HCT116 (cell line): ENCODE data around the gene C16orf95. TPM values are rescaled to one million over a fixed set of nuclear protein-coding genes. Genes with fewer than 3 reads are reported as not detected.

Source experiments
- ATAC-seq: fragments of 200-7000 bp; cut with Tn5 transposase; 2 replicates; pipeline ENCODE4 v1.9.1; 2020; ENCODE audit warnings: mild to moderate bottlenecking, moderate library complexity
- BruUV-seq: library from RNA; stranded (reverse); fragments of 400-500 nt; replicated peaks from 2 replicates; lab custom pipeline; 2021; lab: Mats Ljungman, UMichigan
- CTCF ChIA-PET: fragments of 300-600 bp; sonication (Branson Sonifier 250); formaldehyde crosslinking; loops from one replicate; lab custom pipeline; 2021; ENCODE audit warnings: antibody characterized with exemption; lab: Charles Lee
- POLR2A ChIA-PET: fragments of 300-600, 350-600 bp; sonication (Branson Sonifier 250); formaldehyde crosslinking; loops from one replicate; lab custom pipeline; 2021; ENCODE audit warnings: antibody characterized with exemption; lab: Charles Lee
- RAD21 ChIA-PET, 2 experiments: fragments of 300-600 bp; sonication (Branson Sonifier 250); formaldehyde crosslinking; loops; one replicate each; lab custom pipeline; 2023; ENCODE audit warnings: low total read pairs in 2 of 2; ENCODE audit not compliant: uncharacterized antibody in 2 of 2, unreplicated experiment in 2 of 2, low non-redundant PET in 1 of 2; lab: Charles Lee
- DNase-seq: peaks from one replicate; pipeline ENCODE4 v3.0.0-alpha.2; 2010; ENCODE audit warnings: low read depth, low spot score
- H2AFZ ChIP-seq: fragments of 200-600 bp; shearing (Covaris generic), sonication (generic); 2 replicates; pipeline ENCODE4 v1.6.1; 2017; ENCODE audit warnings: low read depth, mixed run types, mixed read lengths, antibody characterized with exemption, low read length; ENCODE audit not compliant: poor library complexity, severe bottlenecking
- H3K27ac ChIP-seq: 2 replicates; pipeline ENCODE4 v1.5.1; 2012; ENCODE audit warnings: low read depth, low read length
- H3K27me3 ChIP-seq: fragments of 200-600 bp; sonication (generic); 2 replicates; pipeline ENCODE4 v1.6.1; 2016; ENCODE audit warnings: mixed run types, low read length, mixed read lengths; ENCODE audit not compliant: insufficient read depth
- H3K36me3 ChIP-seq, 2 experiments: fragments of 200-500 bp in 1 of 2; fragments of 200-600 bp in 1 of 2; sonication (Bioruptor generic) in 1 of 2; sonication (generic) in 1 of 2; 2 replicates each; pipeline versions ENCODE4 v1.5.1 to v1.6.1; 2014 to 2016; ENCODE audit warnings: low read length in 2 of 2, inconsistent platforms in 1 of 2, mixed read lengths in 1 of 2, mixed run types in 1 of 2; ENCODE audit not compliant: insufficient read depth in 2 of 2, control insufficient read depth in 1 of 2
- H3K4me1 ChIP-seq, 2 experiments: fragments of 200-600 bp in 1 of 2; sonication (generic) in 1 of 2; 2 replicates each; pipeline versions ENCODE4 v1.5.1 to v1.6.1; 2012 to 2017; ENCODE audit warnings: low read length in 2 of 2, inconsistent platforms in 1 of 2, mild to moderate bottlenecking in 1 of 2, mixed read lengths in 1 of 2, mixed run types in 1 of 2, moderate library complexity in 1 of 2; ENCODE audit not compliant: insufficient read depth in 2 of 2, control insufficient read depth in 1 of 2
- H3K4me2 ChIP-seq: fragments of 200-600 bp; sonication (generic); 2 replicates; pipeline ENCODE4 v1.6.1; 2017; ENCODE audit warnings: mixed run types, low read length, mixed read lengths
- H3K4me3 ChIP-seq, 2 experiments: fragments of 200-600 bp in 1 of 2; sonication (generic) in 1 of 2; replicated peaks in 1 of 2; 2 replicates each; pipeline ENCODE4 v1.5.1; 2011 to 2016; ENCODE audit warnings: low read length in 2 of 2, control low read depth in 1 of 2, low read depth in 1 of 2, mild to moderate bottlenecking in 1 of 2, mixed read lengths in 1 of 2, mixed run types in 1 of 2
- H3K79me2 ChIP-seq: fragments of 200-600 bp; sonication (generic); 2 replicates; pipeline ENCODE4 v1.6.1; 2017; ENCODE audit warnings: mild to moderate bottlenecking, mixed run types, low read length, moderate library complexity, mixed read lengths; ENCODE audit not compliant: insufficient read depth
- H3K9ac ChIP-seq: fragments of 200-600 bp; sonication (generic); 2 replicates; pipeline ENCODE4 v1.6.1; 2016; ENCODE audit warnings: low read length, mixed read lengths
- H3K9me2 ChIP-seq: fragments of 200-600 bp; sonication (generic), shearing (Covaris generic); 2 replicates; pipeline ENCODE4 v1.6.1; 2017; ENCODE audit warnings: mixed run types, mild to moderate bottlenecking, moderate library complexity; ENCODE audit not compliant: insufficient read depth
- H3K9me3 ChIP-seq, 2 experiments: fragments of 200-500 bp in 1 of 2; fragments of 200-600 bp in 1 of 2; sonication (Bioruptor generic) in 1 of 2; sonication (generic) in 1 of 2; 2 replicates each; pipeline ENCODE4 v1.6.1; 2014 to 2017; ENCODE audit warnings: low read length in 2 of 2, mixed read lengths in 2 of 2, inconsistent platforms in 1 of 2, low read depth in 1 of 2, mild to moderate bottlenecking in 1 of 2, mixed run types in 1 of 2, moderate library complexity in 1 of 2; ENCODE audit not compliant: control insufficient read depth in 1 of 2, insufficient read depth in 1 of 2
- H4K20me1 ChIP-seq: fragments of 200-600 bp; sonication (generic), shearing (Covaris generic); 2 replicates; pipeline ENCODE4 v1.6.1; 2017; ENCODE audit warnings: mixed run types, mild to moderate bottlenecking, moderate library complexity; ENCODE audit not compliant: insufficient read depth
- CBX3 ChIP-seq: IDR thresholded peaks from 2 replicates; pipeline ENCODE4 v1.6.1; 2012; ENCODE audit warnings: low read depth
- CEBPB ChIP-seq: IDR thresholded peaks from 2 replicates; pipeline ENCODE4 v1.6.1; 2012; ENCODE audit warnings: low read depth
- CTCF ChIP-seq, 3 experiments: fragments of 200-600 bp in 1 of 3; sonication (generic) in 1 of 3; IDR thresholded peaks in 2 of 3; conservative IDR thresholded peaks in 1 of 3; 2 replicates each; pipeline ENCODE4 v1.5.1; 2012 to 2017; ENCODE audit warnings: low read depth in 2 of 3, low read length in 2 of 3, antibody characterized with exemption in 1 of 3, borderline replicate concordance in 1 of 3, control low read depth in 1 of 3, mild to moderate bottlenecking in 1 of 3, mixed read lengths in 1 of 3, mixed run types in 1 of 3, moderate library complexity in 1 of 3; ENCODE audit not compliant: insufficient read depth in 1 of 3
- EZH2phosphoT487 ChIP-seq: fragments of 200-600 bp; IDR thresholded peaks from 2 replicates; pipeline ENCODE4 v1.6.1; 2018; ENCODE audit warnings: antibody characterized with exemption, borderline replicate concordance
- FOSL1 ChIP-seq: IDR thresholded peaks from 2 replicates; pipeline ENCODE4 v1.6.1; 2012; ENCODE audit warnings: low read depth
- JUND ChIP-seq: IDR thresholded peaks from 2 replicates; pipeline ENCODE4 v1.6.1; 2012
- POLR2A ChIP-seq: IDR thresholded peaks from 2 replicates; pipeline ENCODE4 v1.7.0; 2011; ENCODE audit warnings: borderline replicate concordance; ENCODE audit not compliant: insufficient read depth, insufficient read length; ENCODE audit errors: extremely low read depth
- SIN3A ChIP-seq: IDR thresholded peaks from 2 replicates; pipeline ENCODE4 v1.6.1; 2012; ENCODE audit warnings: low read depth
- SRF ChIP-seq: IDR thresholded peaks from 2 replicates; pipeline ENCODE4 v1.6.1; 2012; ENCODE audit warnings: low read depth
- YY1 ChIP-seq: IDR thresholded peaks from 2 replicates; pipeline ENCODE4 v1.6.1; 2011; ENCODE audit warnings: low read length, low read depth, moderate library complexity, mild to moderate bottlenecking; ENCODE audit not compliant: insufficient replicate concordance; ENCODE audit errors: extremely low read depth
- intact Hi-C: fragments of 100-400 bp; cut with micrococcal nuclease; formaldehyde crosslinking; loops from 2 replicates; pipeline ENCODE4 v1.10.0; 2022
- total RNA-seq: library from RNA; stranded (reverse); gene quantifications from one replicate; pipeline ENCODE4 v1.2.1, GENCODE V29; 2021; ENCODE audit not compliant: unreplicated experiment
- TF ChIP-seq, protein P1 (sequence below): IDR thresholded peaks from 2 replicates; pipeline ENCODE4 v1.6.1; 2012
- TF ChIP-seq, protein P2 (sequence below): IDR thresholded peaks from 2 replicates; pipeline ENCODE4 v1.6.1; 2012
- TF ChIP-seq, protein P3 (sequence below): IDR thresholded peaks from 2 replicates; pipeline ENCODE4 v1.6.1; 2012; ENCODE audit warnings: low read depth

C16orf95 gene
- total RNA-seq, 1 experiment from 2014 or later = 12.2 TPM

- Histone ChIP-seq H3K27me3 (no peaks in the 10 kb centered on the region), H3K4me3 (no peak overlapping the region), H3K79me2 (no peaks in the 10 kb centered on the region)
- TF ChIP-seq SRF (no peak), CEBPB (no peak), YY1 (no peak), FOSL1 (no peak), JUND (no peak), SIN3A (no peak), POLR2A (no peak)
- TF ChIP-seq, protein P1, sequence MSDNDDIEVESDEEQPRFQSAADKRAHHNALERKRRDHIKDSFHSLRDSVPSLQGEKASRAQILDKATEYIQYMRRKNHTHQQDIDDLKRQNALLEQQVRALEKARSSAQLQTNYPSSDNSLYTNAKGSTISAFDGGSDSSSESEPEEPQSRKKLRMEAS = no peak
- TF ChIP-seq, all 23 proteins: peak for 0
- ChIA-PET CTCF (interaction anchor here (1.2 kb wide), 1 partner anchor 242 kb away, joined by 3 read pairs; no protein-coding TSS in a partner anchor), RAD21 (no interaction called here), POLR2A (no interaction called here)
- BruUV-seq = no TSS peak
- ATAC-seq (no peak), DNase-seq (no peak)
- Histone ChIP-seq H4K20me1 (no peaks in the 10 kb centered on the region), H3K9me3 (peaks cover 0 to 4% of the 10 kb centered on the region in 2 experiments; a peak in 1 of 4 replicates), H3K4me1 (no peaks in the 10 kb centered on the region; a peak in 1 of 4 replicates), H3K4me2 (no peak overlapping the region), H3K9me2 (no peaks in the 10 kb centered on the region), H3K9ac (no peak overlapping the region), H2AFZ (no peak overlapping the region), H3K27ac (no peak overlapping the region), H3K36me3 (no peaks in the 10 kb centered on the region; a peak in 1 of 4 replicates)
- intact Hi-C loops = no loop called here
Observed at GRCh38 chr16:87304951-87305350, 12.2 kb downstream of the C16orf95 start.

- no peaks in the 10 kb centered on the region for H3K27me3 ChIP-seq
- RAD21 ChIA-PET = no interaction called here
- no peak overlapping the region for H3K9ac ChIP-seq
- no TSS peak for BruUV-seq
- no peak overlapping the region for H3K27ac ChIP-seq
- H4K20me1 ChIP-seq = no peaks in the 10 kb centered on the region
- H3K9me2 ChIP-seq = no peaks in the 10 kb centered on the region
- intact Hi-C loops = no loop called here
- no peaks in the 10 kb centered on the region; a peak in 1 of 4 replicates for H3K36me3 ChIP-seq
- no peak overlapping the region for H3K4me3 ChIP-seq
- CTCF ChIA-PET = interaction anchor here (1.2 kb wide), 1 partner anchor 241 kb away, joined by 3 read pairs; no protein-coding TSS in a partner anchor
- H3K9me3 ChIP-seq = peaks cover 0 to 4% of the 10 kb centered on the region in 2 experiments; a peak in 1 of 4 replicates
- DNase-seq (no peak), ATAC-seq (no peak)
- H3K79me2 ChIP-seq = no peaks in the 10 kb centered on the region
- H3K4me2 ChIP-seq = no peak overlapping the region
- H2AFZ ChIP-seq = no peak overlapping the region
- POLR2A ChIA-PET = no interaction called here
- no peaks in the 10 kb centered on the region; a peak in 1 of 4 replicates for H3K4me1 ChIP-seq
- TF ChIP-seq CTCF (IDR thresholded peaks at IDR 0.05 in 2 of 3, conservative IDR thresholded peaks at IDR 0.05 in 1 of 3; ENCODE audit: borderline replicate concordance in 1 of 3, insufficient read depth in 1 of 3, low read depth in 2 of 3, low read length in 2 of 3) = no peak
- no peak for TF ChIP-seq CBX3
- TF ChIP-seq, protein P2, sequence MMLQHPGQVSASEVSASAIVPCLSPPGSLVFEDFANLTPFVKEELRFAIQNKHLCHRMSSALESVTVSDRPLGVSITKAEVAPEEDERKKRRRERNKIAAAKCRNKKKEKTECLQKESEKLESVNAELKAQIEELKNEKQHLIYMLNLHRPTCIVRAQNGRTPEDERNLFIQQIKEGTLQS = no peak
- no peak for TF ChIP-seq YY1
- TF ChIP-seq SIN3A = no peak
- no peak for TF ChIP-seq EZH2phosphoT487
- TF ChIP-seq, protein P3, sequence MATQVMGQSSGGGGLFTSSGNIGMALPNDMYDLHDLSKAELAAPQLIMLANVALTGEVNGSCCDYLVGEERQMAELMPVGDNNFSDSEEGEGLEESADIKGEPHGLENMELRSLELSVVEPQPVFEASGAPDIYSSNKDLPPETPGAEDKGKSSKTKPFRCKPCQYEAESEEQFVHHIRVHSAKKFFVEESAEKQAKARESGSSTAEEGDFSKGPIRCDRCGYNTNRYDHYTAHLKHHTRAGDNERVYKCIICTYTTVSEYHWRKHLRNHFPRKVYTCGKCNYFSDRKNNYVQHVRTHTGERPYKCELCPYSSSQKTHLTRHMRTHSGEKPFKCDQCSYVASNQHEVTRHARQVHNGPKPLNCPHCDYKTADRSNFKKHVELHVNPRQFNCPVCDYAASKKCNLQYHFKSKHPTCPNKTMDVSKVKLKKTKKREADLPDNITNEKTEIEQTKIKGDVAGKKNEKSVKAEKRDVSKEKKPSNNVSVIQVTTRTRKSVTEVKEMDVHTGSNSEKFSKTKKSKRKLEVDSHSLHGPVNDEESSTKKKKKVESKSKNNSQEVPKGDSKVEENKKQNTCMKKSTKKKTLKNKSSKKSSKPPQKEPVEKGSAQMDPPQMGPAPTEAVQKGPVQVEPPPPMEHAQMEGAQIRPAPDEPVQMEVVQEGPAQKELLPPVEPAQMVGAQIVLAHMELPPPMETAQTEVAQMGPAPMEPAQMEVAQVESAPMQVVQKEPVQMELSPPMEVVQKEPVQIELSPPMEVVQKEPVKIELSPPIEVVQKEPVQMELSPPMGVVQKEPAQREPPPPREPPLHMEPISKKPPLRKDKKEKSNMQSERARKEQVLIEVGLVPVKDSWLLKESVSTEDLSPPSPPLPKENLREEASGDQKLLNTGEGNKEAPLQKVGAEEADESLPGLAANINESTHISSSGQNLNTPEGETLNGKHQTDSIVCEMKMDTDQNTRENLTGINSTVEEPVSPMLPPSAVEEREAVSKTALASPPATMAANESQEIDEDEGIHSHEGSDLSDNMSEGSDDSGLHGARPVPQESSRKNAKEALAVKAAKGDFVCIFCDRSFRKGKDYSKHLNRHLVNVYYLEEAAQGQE = no peak
- TF ChIP-seq SRF = no peak
- TF ChIP-seq FOSL1 = no peak
- TF ChIP-seq, protein P1 = no peak
Observed at GRCh38 chr16:87303962-87304521, 13.2 kb downstream of the C16orf95 start.
